GM19043 (cell line): Measurements from ENCODE around the gene PDE4D.
"Not testable (repeated sequence)": the region's sequence is repeated elsewhere in the genome, so short reads cannot be mapped to it uniquely, and the experiment has no call there.

Experiments
- ATAC-seq: cut with Tn5 transposase; IDR thresholded peaks from one replicate; pipeline ENCODE4 v1.9.1; 2021; ENCODE audit warnings: low read depth; ENCODE audit not compliant: unreplicated experiment

Gene PDE4D

DNA sequence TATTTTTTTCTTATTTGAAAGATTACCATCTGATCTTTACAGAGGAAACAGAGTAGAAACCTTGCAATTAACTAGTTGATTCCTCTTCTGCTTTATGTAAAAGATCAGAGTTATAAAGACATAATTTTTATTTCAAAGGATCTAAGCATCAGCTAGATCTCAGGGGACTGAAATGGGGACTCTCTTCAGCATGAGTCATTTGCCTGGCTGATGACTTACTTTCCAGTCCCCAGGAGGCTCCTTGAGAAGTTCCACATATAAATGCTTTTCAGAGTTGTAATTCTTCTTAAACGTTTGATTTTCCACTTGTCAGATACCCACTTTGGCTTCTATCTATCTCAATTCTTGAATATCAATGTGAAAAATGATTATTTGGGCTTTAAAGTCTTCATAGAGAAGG lies 921.2 kb downstream of the PDE4D start:
- no peak for ATAC-seq

DNA sequence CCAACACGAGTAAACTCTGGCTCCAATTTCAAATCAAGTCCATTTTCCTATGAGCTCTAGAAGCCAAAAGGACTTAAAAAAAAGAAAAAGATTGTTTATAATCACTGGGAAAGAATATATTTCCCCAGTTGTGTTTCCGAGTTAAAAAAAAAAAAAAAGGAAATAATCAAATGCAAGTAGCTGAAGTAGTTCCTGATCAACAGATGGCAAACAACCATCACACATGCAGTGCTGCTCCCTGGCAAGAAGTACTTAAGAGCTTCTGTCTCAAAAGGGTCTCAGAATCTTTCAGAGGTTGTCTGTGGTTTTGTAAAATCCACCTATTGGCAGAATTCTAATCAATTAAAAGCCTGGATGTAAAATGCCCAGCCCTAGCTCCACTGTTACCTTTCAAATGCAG lies 922.8 kb downstream of the PDE4D start:
- no peak for ATAC-seq

DNA sequence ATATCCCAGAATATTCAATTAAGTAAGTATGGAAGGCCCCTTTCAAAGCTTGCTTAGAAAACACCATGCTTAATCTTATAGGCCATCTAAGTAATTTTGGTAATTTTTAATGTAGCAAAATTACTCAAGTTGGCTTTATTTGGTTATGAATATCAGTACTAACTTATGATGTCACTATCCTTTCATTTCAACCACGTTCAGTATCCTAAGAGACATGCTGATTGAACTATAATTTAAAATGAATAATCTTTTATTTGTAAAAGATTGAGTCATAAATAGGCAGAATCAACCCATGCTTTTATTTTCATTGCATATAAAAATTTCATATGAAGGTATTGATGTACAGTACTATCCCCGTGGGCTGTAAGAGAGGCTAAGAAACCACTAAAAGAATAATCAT lies 923.7 kb downstream of the PDE4D start:
- ATAC-seq, result no peak

DNA sequence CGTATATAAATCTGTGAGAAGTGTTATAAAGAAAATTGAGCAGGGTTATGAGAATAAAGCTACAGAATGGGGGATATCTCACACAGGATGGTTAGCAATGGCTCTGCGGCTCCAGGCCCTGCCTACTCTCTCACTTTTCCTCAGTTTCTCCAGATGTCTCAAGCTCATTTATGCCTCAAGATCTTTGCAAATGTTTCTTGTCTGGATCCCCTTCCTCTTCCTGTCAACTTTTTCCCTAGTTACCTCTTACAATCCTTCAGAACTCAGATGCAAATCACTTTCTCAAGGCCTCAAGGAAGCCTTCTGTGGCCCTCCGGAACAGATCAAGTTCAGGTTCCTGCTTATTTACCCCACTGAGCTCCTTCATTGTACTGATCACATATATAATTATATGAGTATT lies 924.3 kb downstream of the PDE4D start:
- ATAC-seq, result no peak

DNA sequence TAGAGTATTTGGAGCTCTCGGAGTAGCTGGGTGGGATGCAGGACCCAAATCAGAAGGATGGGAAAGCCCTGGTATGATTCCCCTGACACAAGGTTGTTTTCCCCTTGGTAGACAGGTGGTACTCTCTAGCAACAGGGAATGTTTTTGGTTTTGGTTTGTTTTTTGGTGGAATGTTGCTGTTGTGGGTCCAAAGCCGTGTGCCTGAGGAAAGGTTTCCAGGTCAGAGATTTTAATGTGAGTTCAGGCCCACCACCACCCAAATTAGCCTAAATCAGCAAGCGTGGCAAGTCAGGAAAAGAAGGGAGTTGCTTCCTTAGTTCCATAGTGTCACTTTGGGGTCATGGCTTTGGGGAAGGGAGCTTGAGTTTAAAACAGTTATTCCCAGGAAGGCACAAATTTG lies 925.2 kb downstream of the PDE4D start:
- ATAC-seq, result no peak

DNA sequence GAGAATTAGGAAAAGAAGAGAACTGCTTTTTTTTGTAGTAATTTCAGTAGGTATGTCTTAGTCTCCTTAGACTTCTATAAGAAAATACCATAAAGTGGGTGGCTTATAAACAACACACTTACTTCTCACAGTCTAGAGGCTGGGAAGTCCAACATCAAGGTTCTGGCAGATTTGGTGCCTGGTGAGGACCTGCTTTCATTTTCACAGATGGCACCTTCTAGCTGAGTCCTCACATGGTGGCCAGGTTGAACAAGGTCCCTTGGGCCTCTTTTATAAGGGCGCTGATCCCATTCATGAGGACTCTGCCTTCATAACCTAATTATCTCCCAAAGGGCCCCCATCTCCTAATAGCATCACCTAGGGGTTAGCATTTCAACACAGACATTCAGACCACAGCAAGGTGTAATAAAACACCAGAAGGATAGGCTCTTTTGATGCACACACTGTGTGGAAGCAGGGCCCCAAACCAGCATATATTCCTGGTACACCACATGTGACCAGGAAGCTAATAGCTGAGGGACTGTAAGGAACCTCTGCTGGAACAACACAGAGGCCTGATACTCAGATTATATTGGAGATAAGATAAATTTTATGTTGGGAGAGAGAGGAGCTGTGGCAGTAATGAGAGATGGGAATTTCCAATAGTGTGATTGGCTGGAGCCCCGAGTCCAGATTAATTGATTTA lies 925.8 kb downstream of the PDE4D start:
- no peak for ATAC-seq

DNA sequence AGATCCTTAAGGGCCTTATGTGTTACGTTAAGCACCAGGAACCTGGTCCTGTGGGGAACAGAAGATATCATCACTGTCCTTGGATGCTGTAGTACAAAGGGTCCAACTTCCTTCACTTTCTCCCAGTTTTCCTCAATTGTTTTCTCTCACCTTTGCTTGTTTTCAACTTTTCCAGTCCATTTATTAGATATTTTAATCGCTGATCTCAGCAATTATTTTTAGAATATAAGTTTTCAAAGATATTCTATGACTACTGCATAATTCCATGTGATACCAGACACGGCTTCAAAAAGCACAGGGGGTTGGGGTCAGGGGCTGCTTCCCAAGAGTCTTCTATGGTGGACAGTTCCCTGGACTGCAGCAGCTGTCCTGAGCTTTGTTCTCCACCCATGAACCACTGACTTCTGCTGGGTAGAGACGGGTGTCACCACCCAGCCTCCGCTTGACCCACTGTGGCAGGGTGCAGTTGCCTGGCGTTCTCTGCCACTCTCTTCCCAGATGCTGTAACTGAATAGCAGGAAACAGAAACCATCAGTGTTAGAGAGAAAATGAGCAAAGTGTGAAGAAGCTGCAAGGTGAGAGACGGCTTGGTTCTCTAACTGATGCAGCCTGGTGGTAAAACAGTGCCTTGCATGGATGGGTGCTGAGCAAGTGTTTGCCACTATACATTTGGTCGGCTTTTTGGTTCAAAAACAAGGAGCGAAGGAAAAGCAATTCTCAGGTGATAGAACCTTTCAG lies 927.7 kb downstream of the PDE4D start:
- ATAC-seq, result no peak

DNA sequence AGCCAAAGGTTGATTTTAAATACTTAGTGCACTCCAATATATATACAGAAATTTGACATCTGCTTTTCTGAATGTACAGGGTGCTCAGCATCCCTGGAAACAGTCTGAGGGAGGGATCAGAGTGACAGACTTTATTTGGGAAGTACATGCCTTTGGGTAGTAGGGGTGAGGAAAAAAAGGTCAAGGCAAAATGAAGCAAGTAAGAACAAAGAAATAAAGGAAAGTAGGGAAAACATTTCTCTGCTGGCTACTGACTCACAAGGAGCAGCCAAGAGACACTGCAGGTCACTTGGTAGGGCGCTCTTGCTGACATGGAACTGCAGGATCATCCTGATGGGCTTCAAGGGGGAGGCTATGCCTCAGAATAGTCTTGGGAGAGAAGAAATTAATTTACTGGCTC lies 929.7 kb downstream of the PDE4D start:
- no peak for ATAC-seq

DNA sequence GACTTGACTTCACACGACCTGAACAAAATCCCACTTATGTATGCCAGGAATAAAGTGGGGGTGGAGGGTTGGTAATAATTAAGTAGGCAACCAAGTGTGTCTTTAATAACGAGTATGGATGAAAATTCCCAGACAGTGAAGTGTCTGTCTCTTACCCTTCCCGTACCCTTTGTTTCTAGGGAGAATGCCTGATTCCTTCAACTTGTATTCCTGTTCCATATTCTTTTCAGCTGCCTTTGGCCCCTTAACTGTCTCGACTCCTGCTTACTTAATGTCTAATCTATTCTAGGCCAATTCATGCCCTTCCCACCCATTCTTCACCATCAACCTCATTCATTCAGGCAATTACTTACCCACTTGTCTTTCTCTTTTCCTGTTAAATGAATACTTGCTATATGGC lies 930.2 kb downstream of the PDE4D start:
- no peak for ATAC-seq

DNA sequence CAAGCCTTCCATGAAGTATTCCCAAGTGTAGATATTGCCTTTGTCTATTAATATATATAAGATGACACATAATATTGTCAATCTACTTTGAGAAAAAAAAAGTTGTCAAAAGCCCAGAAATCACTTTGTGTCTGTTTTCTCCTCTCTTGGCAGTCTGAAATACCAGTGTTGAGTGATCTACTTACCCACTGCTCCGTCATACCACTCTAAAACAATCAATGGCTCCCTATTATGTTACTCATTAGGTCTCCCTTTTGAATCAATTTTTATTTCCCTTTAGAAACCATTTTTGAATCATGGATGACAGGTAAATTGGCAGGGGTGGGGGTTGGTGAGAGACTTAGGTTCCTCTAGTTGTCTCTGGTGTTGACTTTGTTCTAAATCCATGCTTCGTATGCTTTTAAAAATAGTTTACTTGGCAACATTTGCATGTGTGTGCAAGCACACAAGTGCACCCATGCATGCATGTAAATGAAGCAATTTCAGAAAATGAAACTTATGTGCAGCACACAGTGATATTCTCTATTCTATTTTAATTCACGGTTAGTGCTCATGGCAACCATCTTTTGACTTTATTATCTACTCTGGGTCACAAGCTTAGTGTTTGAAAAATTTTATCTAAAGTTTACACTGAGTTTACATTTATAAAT lies 931.8 kb downstream of the PDE4D start:
- ATAC-seq, result no peak

DNA sequence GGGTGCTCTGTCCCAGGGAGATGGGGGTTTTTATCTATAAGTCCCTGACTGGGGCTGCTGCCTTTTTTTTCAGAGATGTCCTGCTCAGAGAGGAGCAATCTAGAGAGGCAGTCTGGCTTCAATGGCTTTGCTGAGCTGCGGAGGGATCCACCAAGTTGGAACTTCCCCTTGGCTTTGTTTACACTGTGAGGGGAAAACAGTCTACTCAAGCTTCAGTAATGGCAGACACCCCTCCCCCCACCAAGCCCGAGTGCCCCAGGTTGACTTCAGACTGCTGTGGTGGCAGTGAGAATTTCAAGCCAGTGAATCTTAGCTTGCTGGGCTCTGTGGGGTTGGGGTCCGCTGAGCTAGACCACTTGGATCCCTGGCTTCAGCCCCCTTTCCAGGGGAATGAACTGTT lies 934.8 kb downstream of the PDE4D start:
- no peak for ATAC-seq

DNA sequence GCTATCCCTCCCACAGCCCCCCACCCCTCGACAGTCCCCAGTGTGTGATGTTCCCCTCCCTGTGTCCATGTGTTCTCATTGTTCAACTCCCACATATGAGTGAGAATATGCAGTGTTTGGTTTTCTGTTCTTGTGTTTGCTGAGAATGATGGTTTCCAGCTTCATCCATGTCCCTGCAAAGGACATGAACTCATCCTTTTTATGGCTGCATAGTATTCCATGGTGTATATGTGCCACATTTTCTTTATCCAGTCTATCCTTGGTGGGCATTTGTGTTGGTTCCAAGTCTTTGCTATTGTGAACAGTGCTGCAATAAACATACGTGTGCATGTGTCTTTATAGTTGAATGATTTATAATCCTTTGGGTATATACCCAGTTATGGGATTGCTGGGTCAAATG lies 940.3 kb downstream of the PDE4D start:
- not testable (repeated sequence) for ATAC-seq

DNA sequence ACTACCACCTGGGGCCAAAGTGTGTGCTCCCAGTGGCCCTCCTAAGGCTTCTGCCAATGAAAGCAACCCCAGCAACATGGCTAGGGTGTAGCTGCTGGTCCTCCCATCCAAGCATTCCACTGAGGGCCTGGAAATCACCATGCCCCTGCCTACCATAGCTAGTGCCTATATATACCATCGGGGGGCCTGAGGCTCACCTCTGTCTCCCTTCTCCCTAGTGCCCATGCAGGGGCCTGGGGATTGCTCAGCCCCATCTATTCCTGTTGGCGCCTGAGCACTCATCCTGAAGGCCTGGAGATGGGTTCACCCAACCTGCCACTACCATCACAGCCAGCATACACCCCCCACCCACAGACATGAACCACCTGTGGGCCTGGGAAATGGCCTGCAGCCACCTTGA lies 943.3 kb downstream of the PDE4D start:
- no peak for ATAC-seq

DNA sequence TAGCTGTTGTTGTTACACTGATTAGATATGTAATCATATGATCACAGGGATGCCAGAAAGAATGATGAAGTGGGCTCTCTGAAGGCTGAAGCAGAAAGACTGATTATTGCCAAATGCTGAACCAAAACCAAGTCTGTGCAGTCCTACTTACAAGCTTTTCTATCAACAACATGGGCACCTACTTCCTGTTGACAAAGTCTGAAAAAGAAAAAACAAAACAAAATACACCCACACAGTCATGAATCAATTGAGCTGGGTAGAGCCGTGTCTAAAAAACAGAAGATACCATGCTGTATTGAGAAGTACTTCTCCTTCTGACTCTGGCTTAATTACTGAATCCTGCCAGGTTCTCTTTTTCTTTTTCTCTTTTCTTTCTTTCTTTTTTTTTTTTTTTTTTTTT lies 947.3 kb downstream of the PDE4D start:
- ATAC-seq, result no peak

DNA sequence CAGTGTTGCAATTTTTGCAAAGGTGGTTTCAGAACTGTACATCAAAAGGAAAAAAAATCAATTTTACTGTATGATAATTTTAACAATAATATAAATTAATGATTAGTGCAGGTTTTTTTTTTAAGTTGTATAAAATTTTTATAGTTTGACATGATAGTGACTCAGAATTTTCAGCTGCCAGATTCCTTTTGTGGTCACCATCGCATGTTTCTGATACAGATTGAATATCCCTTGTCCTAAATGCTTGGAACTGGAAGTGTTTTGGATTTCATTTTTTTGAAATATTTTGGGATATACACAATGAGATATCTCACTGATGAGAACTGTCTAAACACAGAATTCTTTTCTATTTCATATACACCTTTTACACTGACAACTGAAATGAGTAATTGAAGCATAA lies 949.3 kb downstream of the PDE4D start:
- ATAC-seq, result no peak

DNA sequence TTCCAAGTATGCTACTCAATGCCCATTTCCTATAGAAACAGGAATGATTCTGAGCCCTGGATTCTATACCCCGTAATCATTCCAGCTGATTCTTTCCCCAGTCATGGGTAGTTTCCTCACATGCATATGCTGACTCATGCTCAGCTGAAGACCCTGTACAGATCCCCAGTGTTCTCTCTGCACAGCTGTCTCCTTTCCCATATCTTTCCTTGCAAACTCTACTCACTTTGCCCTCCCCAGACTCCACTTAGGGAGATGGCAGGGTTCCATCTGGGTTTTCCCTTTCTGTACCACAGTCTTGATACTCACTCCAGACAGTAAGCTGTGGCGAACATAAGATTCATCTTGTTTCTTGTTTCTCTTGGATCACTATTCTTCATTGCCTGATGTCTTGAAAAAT lies 953.1 kb downstream of the PDE4D start:
- ATAC-seq, result no peak

DNA sequence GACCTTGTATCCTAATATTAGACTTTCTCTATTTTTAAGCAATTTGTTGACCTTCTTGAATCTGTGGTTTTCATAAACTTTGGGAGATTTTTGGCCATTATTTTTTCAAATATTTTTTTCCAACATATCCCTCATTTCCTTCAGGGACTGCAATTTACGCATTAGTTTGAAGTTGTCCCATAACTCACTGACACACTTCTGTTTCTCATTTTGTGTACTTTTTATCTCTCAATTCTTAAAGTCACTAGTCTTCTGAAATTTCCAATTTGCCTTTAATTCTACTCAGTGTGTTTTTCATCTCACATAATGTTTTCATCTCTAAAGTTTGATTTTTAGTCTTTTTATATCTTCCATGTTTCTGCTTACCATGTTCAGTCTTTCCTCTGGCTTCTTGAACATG lies 953.9 kb downstream of the PDE4D start:
- ATAC-seq, result no peak

DNA sequence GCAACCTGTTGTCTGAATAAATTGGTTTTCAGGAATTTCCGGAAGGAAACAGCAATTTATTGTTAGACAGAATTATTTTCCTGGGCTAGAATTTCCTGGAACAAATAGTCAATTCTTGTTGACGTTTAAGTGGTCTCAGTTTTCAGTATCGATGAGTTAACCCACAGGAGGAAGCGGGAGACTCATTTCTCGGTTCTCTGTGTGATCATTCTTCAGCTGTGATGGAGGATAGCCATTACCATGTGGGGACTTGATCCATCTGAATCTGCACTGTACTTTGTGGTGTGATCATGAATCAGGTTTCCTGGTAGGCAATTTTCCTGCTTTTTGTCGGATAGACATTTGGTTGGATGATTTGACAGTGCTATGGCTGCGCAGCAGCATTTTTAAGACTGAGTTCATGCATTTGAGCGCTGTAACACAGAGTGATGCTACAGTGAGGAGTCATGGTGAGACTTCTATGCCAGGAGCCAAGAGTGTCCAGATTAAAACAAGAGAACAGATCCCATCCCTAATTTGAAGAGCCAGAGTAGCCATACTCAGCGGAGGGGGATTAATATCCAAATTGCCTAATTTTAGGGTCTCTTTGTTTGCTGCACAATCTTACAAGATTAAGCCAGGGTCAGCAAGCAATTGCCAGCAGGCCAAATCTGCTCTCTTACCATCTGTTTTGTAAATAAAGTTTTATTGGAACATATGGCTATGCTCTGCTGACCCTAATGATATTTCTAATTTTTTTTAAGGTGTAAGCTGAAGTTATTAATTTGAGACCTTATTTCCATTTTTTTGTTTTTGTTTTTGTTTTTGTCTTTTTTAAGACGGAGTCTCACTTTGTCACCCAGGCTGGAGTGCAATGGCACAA lies 954.7 kb downstream of the PDE4D start:
- no peak for ATAC-seq

DNA sequence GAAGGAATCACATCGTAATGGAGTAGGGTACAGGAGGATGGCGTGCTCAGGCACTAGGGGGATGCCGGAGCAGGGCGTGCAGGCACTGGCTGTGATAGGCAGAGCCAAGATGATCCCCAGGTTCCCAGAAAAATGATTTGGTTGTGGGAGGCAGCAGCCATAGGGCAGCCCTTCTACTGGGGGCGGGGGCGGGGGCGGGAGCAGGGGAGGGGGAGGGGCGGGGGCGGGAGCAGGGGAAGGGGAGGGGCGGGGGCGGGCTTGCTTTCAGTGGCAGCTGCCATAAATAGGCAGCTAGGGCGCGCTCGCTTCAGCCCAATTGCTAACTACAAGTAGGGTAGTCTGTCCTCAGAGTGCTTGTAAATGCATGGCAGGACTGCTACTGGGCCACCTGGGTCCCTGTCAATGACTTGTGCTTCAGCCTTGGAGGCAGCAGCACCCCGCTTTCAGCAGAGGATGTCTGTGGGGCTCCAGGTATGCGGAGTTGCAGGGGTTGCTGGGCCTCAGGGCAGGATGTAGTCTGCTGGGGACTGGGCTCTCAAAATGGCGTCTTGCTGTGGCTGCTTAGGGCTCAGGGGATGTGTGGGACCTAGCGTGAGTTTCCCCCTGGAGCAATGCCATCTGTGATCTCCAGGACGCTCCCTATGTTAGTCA lies 956.4 kb downstream of the PDE4D start:
- ATAC-seq, result no peak

DNA sequence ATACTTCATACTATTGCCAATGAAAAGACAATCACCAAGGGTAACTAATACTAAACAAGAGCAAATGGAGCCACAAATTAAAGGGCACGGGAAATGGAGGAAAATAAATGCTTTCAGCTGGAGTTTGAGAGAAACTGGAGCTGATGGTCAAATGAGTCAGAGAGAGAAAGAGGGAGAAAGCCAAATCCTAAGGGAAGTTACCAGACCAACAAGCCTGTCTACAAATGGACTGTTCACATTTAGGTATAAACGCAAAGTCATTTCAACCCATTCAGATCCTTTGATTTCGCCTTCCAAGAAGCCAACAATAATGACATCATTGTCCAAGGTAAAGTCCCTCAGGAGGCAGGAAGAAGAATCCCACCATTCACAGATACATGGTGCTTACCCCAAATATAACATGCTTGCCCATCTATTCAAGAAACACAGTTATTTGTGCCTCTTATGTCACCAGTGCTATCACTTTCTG lies 958.9 kb downstream of the PDE4D start:
- no peak for ATAC-seq
